Endothelial cell of hepatic sinusoid (primary cell): ENCODE measurements around the gene CEP57.
"Not testable (repeated sequence)": the region's sequence is repeated elsewhere in the genome, so short reads cannot be mapped to it uniquely, and the experiment has no call there.

ENCODE experiments used
- in situ Hi-C: cut with HindIII; loops from 2 replicates; pipeline ENCODE4 v1.10.0; 2017; ENCODE audit warnings: low sequenced_read_pairs

The CEP57 gene

DNA sequence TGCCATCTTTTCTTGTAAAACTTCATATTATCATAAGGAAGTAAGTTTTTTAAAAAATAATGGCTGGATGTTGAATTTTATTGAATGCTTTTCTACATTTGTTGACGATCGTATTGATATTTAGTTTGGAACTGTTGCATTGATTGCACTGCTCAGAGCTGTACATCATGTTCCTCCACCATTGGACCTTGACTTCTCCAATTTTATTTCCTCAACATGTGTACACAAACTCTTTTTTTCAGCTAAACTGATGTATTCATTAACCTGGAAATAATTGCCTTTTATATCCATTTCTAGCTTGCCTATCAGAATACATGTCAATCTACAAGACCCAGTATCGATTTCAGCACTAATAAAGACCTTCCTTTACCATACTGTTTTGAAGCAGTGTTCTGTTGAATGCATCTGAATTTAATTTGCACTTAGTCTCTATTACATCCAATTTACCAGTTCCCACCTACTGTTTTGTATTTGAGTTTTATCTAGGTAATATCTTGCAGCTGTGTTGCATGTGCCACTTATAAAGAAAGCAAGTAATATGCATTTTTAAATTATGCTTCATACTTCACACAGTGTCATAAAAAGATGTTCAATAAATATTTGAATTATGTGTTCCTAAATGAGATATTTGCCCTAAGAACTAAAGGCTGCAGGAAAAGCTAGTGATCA lies 5.5 kb downstream of the CEP57 start:
- in situ Hi-C loops: no loop called here

DNA sequence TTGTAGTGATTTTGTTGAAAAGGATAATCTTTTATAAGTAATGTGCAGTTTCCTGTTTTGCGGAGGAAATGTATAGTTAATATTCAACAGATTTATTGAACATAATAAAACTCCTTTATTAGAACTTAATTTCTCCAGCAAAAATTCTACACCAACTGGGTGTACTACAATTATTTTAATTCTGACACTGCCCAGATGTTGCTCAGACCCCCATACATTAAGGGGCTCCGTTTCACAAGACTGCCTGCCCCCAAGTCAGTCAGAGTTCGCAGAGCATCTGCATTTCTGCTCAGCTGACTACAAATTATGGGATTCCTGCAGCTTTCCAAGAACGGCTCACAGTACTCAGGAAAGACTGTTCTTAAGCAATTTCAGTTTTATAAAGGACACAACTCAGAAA lies 6.2 kb downstream of the CEP57 start:
- in situ Hi-C loops: no loop called here

DNA sequence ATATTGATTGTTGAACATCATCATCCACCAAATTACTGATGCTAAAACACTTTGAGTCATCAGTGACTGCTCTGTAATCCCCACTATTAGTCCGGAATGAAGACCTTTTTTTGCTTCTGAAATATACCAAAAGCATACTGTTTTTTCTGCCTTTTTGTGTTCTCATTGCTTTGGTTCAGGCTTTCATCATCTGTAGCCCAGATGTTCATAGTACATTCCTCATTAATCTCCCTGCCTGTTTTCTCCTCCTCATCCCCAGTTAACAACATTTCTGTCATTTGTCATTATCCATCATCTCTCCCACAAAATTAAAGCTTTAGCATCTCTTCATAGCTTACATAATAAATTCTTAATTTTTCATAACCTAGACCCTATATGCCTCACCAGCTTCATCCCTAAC lies 9.2 kb downstream of the CEP57 start:
- in situ Hi-C loops: no loop called here

DNA sequence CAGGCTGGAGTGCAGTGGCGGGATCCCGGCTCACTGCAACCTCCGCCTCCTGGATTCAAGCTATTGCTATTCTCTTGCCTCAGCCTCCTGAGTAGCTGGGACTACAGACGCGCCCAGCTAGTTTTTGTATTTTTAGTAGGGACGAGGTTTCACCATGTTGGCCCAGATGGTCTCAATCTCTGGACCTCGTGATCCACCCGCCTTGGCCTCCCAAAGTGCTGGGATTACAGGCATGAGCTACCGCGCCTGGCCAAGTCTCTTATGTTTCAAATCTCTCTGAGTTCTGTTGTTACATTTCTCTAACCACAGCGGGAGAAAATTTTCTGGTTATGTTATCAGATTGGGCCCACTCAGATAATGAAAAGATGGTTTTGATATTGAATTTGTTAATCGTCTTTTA lies 10.1 kb downstream of the CEP57 start:
- in situ Hi-C loops: no loop called here

DNA sequence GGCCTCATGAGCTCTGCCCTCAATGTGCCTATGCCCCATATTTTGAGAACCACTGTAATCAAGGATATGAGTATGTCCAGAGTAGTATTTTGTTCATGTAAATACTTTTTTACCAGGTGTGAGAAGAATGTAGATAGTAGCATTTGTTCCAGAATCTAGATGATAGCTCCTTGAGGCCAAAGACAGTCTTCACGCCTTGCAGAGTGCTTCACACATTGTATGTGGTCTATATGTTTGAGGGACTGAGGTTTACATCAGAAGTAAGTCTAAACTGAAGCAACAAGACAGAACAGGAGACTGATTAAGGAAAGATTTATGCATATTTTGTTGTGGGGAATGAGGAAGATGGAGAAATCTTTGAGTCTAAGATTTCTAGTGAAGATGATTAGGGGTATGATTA lies 12.5 kb downstream of the CEP57 start:
- in situ Hi-C loops: no loop called here

DNA sequence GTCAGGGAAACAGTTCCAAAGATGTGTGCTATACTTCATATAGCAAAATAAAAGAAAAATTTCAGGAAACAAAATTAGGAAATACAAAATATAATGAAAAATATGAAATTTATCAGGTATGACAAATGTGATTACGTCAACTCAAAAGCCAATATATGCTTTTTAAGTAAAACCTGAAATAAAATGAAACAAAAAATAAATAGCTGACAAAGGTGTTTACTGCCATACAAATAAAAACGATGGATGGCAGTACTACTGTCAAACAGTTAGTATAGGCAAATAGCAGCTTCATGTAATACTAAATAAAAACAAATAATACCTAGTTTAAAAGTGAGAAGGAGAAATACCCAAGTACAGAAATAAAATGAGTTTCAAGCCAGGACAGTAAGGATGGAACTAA lies 13.7 kb downstream of the CEP57 start:
- in situ Hi-C loops: no loop called here

DNA sequence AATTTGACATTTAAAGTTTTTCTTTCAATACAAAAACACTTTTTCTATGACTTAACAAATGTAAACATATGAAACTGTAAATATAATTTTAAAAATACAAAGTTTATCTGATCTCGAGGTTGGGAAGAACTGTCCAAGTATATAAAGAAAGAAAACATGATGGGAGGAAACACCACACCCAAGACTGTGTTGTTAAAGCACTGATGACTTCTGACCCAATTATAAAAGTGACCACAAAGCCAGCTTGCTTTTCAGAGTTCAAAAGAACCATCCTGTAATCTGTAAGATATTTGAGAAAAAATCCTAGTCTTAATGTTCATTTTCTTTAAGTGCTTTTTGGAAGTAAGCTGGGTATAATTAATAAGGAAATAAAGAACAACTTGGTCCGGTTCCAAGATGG lies 15.6 kb downstream of the CEP57 start:
- in situ Hi-C loops: no loop called here

DNA sequence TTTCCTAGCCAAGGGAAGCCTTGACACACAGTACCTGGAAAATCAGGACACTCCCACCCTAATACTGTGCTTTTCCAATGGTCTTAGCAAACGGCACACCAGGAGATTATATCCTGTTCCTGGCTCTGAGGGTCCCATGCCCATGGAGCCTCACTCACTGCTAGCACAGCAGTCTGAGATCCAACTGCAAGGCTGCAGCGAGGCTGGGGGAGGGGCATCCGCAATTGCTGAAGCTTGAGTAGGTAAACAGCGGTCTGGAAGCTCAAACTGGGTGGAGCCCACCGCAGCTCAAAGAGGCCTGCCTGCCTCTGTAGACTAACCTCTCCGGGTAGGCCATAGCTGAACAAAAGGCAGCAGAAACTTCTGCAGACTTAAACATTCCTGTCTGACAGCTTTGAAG lies 16.2 kb downstream of the CEP57 start:
- in situ Hi-C loops: not testable (repeated sequence)

DNA sequence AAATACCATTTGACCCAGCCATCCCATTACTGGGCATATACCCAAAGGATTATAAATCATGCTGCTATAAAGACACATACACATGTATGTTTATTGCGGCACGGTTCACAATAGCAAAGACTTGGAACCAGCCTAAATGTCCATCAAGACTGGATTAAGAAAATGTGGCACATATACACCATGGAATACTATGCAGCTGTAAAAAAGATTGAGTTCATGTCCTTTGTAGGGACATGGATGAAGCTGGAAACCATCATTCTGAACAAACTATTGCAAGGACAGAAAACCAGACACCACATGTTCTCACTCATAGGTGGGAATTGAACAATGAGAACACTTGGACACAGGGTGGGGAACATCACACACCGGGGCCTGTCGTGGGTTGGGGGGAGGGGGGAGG lies 20.8 kb downstream of the CEP57 start:
- in situ Hi-C loops: not testable (repeated sequence)

DNA sequence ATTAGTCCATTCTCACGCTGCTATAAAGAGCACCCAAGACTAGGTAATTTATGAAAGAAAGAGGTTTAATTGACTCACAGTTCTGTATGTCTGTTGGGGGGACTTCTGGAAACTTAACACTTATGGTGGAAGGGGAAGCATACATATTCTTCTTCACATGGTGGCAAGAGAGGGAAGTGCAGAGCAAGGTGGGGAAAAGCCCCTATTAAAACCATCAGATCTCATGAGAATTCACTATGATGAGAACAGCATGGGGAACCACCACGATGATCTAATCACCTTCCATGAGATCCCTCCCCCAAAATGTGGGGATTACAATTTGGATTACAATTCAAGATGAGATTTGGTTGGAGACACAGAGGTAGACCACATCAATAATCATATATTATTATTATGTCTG lies 25.7 kb downstream of the CEP57 start:
- in situ Hi-C loops: no loop called here

DNA sequence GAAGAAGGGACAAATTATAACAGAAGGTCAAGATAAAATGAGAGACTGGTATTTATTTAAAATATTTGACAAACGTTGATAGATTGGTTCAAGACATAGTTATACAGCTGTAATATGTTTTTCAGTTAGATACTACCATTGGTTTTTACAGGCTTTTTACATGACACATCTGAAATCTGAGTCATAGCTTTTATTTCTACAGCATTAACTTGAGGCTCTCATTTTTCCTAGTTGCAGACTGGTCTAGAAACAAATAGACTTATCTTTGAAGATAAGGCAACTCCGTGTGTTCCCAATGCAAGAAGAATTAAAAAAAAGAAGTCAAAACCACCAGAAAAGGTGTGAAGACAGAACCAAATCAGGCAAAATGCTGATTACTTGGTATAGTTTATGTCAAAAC lies 31.3 kb downstream of the CEP57 start:
- in situ Hi-C loops: no loop called here

DNA sequence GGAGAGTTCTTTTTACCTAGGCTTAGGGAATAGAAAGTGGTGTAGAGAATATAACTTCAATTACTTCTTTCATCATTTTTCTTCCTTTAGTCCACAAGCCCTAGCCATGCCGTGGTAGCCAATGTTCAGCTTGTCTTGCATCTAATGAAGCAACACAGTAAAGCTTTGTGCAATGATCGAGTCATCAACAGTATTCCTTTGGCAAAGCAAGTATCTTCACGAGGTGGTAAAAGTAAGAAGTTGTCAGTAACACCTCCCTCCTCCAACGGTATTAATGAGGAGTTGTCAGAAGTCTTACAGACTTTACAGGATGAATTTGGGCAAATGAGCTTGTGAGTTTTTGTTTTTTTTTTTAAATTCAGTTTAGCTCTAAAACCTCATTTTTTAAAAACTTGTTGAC lies 37.4 kb downstream of the CEP57 start:
- in situ Hi-C loops: loop anchor here (25.0 kb wide), 1 partner anchor 110 kb away; no protein-coding TSS in a partner anchor

DNA sequence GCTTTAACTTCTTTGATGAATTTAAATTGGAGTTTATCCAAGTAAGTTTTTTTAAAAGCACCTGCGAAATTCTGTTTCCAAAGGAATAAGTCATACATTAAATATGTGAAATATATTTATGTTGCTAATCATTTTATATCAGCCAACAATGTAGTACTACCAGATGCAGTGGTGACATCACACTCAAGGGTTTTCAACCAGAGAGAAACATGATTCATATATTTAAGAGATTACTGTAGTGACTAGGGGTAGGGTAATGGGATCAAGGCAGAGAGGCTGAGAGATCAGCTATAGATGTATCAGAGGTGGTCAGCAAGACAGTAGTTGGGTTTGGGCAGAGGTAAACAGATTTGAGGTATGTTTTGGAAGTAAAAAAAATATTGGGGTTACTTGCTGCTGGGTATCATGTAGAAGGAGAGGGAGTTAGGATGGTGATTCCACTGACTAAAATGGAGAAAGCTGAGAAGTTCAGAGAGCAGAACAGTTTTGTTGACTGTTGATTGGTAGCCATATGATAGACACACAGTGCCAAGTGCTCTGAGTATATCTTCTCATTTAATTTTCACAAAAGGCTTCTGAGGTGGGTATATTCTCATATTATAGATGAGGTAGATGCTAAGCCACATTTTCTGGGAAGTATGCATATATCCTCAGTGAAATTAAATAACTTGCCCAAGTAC lies 39.4 kb downstream of the CEP57 start:
- in situ Hi-C loops: loop anchor here (25.0 kb wide), 1 partner anchor 108 kb away; no protein-coding TSS in a partner anchor

DNA sequence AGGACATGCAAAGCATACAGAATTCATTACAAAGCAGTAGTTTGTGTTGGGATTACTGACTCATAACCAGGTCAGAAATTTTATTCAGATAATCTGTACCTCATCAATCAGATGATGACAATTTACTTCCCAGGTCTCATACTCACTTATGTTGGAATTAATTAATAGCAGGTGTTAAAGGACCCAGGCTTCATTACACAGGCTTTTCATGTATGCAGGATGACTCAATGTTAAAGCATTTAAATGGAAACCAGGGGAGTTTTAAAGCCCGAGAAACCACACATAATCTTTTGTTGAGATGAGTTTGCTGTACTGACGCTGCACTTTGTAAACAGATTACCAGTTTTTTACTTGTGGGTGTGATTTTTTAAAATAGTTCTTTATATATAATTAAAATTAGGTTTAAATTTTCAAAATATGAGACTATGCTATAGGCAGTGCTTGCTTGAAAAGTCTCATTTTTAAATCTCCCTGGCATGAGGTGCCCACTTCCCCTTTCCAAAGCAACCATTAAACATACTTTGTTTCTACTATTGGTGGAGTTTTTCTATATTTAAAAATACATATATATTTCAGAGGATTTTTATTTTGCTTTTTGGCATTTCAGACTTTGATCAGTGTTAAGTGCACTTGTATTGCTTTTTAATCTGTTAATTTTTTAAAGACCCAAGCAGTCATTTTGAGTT lies 41.0 kb downstream of the CEP57 start:
- in situ Hi-C loops: loop anchor here (25.0 kb wide), 1 partner anchor 106 kb away; no protein-coding TSS in a partner anchor

DNA sequence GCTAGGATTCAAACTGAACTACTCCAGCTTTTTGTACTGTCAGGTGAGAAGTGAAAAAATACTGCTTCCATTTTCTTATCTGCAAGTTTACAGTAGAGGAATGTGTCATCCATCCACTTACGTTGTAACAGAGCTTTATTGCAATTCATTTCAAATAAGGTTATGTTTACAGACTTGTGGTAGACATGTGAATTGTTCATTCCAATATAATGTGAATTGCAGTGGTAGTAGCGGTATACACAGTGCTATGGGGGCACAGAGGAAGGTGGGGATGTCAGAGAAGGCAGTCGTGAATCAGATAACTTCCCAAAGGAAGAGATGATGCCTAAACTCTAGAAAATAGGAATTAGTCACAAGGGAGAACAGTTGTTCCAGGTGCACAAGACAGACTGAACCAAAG lies 42.5 kb downstream of the CEP57 start:
- in situ Hi-C loops: loop anchor here (25.0 kb wide), 1 partner anchor 105 kb away; no protein-coding TSS in a partner anchor

DNA sequence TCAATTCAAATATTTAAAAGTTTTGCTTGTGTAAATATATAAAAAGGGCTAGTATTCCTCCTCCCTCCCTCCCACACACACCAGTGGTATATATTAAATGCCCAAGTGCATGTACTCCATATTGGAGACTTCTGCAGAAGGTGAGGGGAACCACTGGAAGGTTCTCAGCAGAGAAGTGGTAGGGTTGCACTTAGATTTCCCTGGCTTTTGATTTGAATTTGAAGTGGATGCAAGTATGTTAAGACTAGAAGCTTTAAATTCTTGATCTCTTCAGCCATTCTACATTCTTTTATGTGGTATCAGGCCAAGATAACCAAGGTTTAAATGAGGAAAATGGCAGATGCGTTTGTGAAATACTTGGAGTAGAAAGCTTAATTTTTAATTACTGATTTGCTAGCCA lies 43.1 kb downstream of the CEP57 start:
- in situ Hi-C loops: loop anchor here (25.0 kb wide), 1 partner anchor 104 kb away; no protein-coding TSS in a partner anchor

DNA sequence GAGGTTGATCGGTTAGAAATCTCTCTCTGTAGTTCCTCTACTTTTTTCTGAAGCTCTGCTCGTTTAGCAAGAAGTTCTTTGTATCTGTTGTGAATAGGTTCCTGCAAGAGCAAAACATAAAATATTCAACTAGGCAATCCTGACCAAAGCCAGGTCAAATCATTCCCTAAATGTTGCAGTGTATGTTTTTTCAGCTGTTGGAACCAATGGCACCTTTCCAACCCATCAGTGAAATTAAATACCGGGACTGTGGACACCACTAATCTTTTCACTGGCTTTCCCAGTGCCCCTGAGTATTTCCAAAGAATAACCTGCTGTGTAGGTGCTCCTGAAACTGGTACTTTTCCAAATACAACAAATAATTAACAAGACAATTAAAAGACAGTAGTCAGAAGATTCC lies 45.1 kb downstream of the CEP57 start:
- in situ Hi-C loops: loop anchor here (25.0 kb wide), 1 partner anchor 102 kb away; no protein-coding TSS in a partner anchor

DNA sequence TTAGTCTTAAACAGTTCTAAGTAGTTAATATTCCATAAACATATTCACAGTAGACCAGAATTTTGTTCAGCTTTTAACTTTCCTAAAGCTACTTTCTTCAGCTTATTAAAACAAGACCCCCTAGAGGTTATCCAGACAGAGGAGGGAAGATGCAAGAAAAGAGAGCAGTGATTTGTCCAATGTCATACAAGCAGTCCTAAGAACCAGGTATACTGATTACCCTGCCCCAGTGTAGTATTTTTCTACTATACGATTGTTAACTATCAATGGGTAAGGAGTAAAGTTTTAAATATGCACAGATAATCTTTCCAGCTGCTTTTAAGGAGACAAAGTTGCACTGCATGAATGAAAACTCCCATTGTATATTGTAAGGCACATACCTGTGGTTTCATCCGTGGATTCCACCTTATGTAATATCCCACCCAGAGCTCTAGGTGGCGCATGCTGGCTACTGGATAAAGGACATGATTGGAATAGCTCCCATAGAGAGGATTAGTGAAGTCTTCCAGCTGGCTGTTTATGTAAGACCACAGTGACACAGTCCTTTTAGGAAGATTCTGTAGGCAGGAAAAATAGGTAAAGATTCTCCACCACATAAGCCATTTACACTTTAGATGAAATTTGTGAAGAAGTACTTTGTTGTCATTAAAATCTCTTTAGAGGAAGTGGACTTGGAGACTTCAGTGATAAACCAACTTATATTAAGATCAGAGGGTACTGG lies 45.6 kb downstream of the CEP57 start:
- in situ Hi-C loops: loop anchor here (25.0 kb wide), 1 partner anchor 101 kb away; no protein-coding TSS in a partner anchor

DNA sequence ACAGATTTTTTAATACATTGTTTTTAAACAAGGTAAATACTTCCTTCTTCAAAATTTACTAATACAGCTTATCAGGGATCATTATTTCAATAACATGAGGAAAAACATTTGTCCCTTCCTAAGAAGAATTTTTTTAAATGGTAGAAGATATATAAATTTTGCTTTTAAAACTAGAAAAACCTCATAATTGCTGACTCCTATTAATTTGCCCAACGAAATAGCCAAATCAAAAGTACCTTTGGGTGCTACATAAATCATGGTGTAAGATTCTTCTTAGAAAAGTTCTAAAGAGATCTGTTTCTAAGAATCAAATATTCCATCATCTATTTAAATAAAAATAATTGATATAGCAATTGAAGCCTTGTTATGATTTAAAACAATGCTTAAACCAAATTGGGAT lies 54.9 kb downstream of the CEP57 start:
- in situ Hi-C loops: loop anchor here (10.0 to 25.0 kb wide), 2 partner anchors 92 to 510 kb away; no protein-coding TSS in a partner anchor

DNA sequence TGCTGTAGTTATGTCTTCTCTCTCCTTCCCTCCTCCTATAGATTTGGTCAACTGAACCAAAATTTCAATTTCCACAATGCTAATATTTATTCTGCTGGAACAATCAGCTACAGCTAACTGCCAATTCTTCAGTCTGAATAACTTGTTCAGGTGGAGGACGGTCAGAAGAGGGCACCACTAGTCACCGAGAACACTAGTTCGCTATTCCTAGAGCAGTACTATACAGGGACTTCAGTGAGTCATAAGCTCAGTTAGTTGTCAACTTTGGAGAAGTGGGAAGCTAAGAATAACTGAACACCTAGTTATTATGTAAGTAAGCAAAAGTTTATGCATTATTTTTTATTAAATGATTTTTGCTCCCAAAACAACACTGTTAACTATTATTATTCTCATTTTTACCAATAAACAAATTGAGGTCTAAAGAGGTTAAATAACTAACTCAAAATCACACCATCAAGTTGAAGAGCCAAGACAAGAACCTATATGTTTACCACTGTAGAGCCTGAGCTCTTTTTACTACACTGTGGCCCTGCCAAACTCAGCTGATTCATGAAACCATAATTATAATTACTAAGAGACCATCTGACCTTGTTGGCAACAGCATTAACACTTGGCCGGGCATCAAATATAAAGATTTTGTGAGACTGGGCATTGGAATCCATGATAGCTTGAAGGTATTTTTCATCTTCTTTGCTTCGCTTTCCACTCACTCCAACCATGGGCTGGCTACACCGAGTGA lies 59.0 kb downstream of the CEP57 start:
- in situ Hi-C loops: loop anchor here (10.0 to 25.0 kb wide), 2 partner anchors 88 to 506 kb away; no protein-coding TSS in a partner anchor
